ENCODE measurements around the gene TMEM40. TPM values are rescaled to one million over a fixed set of nuclear protein-coding genes. Genes with fewer than 3 reads are reported as not detected.

The TMEM40 gene
- total and polyA plus RNA-seq, 2 of the 13 experiments (the other 11 are each of a cell fraction or from before 2014, with no cell fraction given) = 0.16 TPM; not detected in 1

GRCh38 chr3:12733566-12733965, 25.5 kb downstream of the TMEM40 start:
- no TSS peak for BruUV-seq (replicated peaks)
- 0 out of 5 replicates have a peak, but pooled peaks cover 0 to 7% of the 10 kb centered on the region in 2 experiments for H3K27me3 ChIP-seq (ENCODE audit: control insufficient read depth in 1 of 2, insufficient read depth in 2 of 2, low read length in 2 of 2)
- no peaks in the 10 kb centered on the region for H3K79me2 ChIP-seq (ENCODE audit: insufficient read depth, low read length)
- ATAC-seq (no peak), FAIRE-seq (no peak), DNase-seq (ENCODE audit: low spot score) (no peak)
- H3K4me2 ChIP-seq (ENCODE audit: low read depth, low read length) = no peak overlapping the region
- H3K36me3 ChIP-seq (replicated peaks in 1 of 2; ENCODE audit: control insufficient read depth in 1 of 2, insufficient read depth in 2 of 2, low read length in 2 of 2) = no peaks in the 10 kb centered on the region
- H3K4me1 ChIP-seq (ENCODE audit: insufficient read depth, low read length) = no peaks in the 10 kb centered on the region
- H3K27ac ChIP-seq (ENCODE audit: extremely low read length, insufficient read depth, low read length) = no peak overlapping the region
- 13% methylated on average over 3 of the region's 3 CpGs for WGBS (ENCODE audit: low lambda C conversion rate)
- in situ Hi-C loops (cut with HindIII; ENCODE audit: extremely low pct_ligation_motif_present, low pct_unique_long_range_greater_than_20kb) (no loop called here), intact Hi-C loops (cut with micrococcal nuclease; ENCODE audit: unreplicated experiment) (no loop called here)
- H4K20me1 ChIP-seq (ENCODE audit: insufficient read depth, low read length) = no peaks in the 10 kb centered on the region
- ChIA-PET POLR2A (no interaction called here), CTCF (ENCODE audit: low intra/inter-chr PET ratio, low total read pairs) (no interaction called here)
- H3K9me3 ChIP-seq (ENCODE audit: low read length) = no peaks in the 10 kb centered on the region
- no peak overlapping the region for H3K9ac ChIP-seq (ENCODE audit: insufficient read depth, low read depth, low read length)
- no peak overlapping the region for H3K4me3 ChIP-seq (replicated peaks in 1 of 3; ENCODE audit: insufficient read depth in 1 of 3, low read depth in 2 of 3, low read length in 3 of 3)
- no peak overlapping the region for H2AFZ ChIP-seq (ENCODE audit: low read length)
- TF ChIP-seq MAFF (IDR thresholded peaks at IDR 0.05; ENCODE audit: low read depth, low read length) = peak; percentile 54; the same call in 1 of the 2 replicates
- no peak for TF ChIP-seq THAP9 (CRISPR knock-in tag; IDR thresholded peaks at IDR 0.05; ENCODE audit: borderline replicate concordance)
- TF ChIP-seq MAFK (conservative IDR thresholded peaks at IDR 0.05 in 1 of 2, IDR thresholded peaks at IDR 0.05 in 1 of 2; ENCODE audit: low read length in 2 of 2) = peak; percentile 58 to 81; a peak in 3 of 4 replicates
- no peak for TF ChIP-seq ZNF180 (CRISPR knock-in tag; IDR thresholded peaks at IDR 0.05; ENCODE audit: borderline replicate concordance, low read depth)
- no peak for TF ChIP-seq SP2 (CRISPR knock-in tag; IDR thresholded peaks at IDR 0.05)
